HCT116 (cell line): ENCODE measurements around the gene ZNF25. TPM values are rescaled to one million over a fixed set of nuclear protein-coding genes. Genes with fewer than 3 reads are reported as not detected.

Source experiments
- ATAC-seq: fragments of 200-7000 bp; cut with Tn5 transposase; 2 replicates; pipeline ENCODE4 v1.9.1; 2020; ENCODE audit warnings: mild to moderate bottlenecking, moderate library complexity
- BruUV-seq: library from RNA; stranded (reverse); fragments of 400-500 nt; replicated peaks from 2 replicates; lab custom pipeline; 2021; lab: Mats Ljungman, UMichigan
- CTCF ChIA-PET: fragments of 300-600 bp; sonication (Branson Sonifier 250); formaldehyde crosslinking; loops from one replicate; lab custom pipeline; 2021; ENCODE audit warnings: antibody characterized with exemption; lab: Charles Lee
- POLR2A ChIA-PET: fragments of 300-600, 350-600 bp; sonication (Branson Sonifier 250); formaldehyde crosslinking; loops from one replicate; lab custom pipeline; 2021; ENCODE audit warnings: antibody characterized with exemption; lab: Charles Lee
- RAD21 ChIA-PET, 2 experiments: fragments of 300-600 bp; sonication (Branson Sonifier 250); formaldehyde crosslinking; loops; one replicate each; lab custom pipeline; 2023; ENCODE audit warnings: low total read pairs in 2 of 2; ENCODE audit not compliant: uncharacterized antibody in 2 of 2, unreplicated experiment in 2 of 2, low non-redundant PET in 1 of 2; lab: Charles Lee
- DNase-seq: peaks from one replicate; pipeline ENCODE4 v3.0.0-alpha.2; 2010; ENCODE audit warnings: low read depth, low spot score
- H2AFZ ChIP-seq: fragments of 200-600 bp; shearing (Covaris generic), sonication (generic); 2 replicates; pipeline ENCODE4 v1.6.1; 2017; ENCODE audit warnings: low read depth, mixed run types, mixed read lengths, antibody characterized with exemption, low read length; ENCODE audit not compliant: poor library complexity, severe bottlenecking
- H3K27ac ChIP-seq: 2 replicates; pipeline ENCODE4 v1.5.1; 2012; ENCODE audit warnings: low read depth, low read length
- H3K27me3 ChIP-seq: fragments of 200-600 bp; sonication (generic); 2 replicates; pipeline ENCODE4 v1.6.1; 2016; ENCODE audit warnings: mixed run types, low read length, mixed read lengths; ENCODE audit not compliant: insufficient read depth
- H3K36me3 ChIP-seq, 2 experiments: fragments of 200-500 bp in 1 of 2; fragments of 200-600 bp in 1 of 2; sonication (Bioruptor generic) in 1 of 2; sonication (generic) in 1 of 2; 2 replicates each; pipeline versions ENCODE4 v1.5.1 to v1.6.1; 2014 to 2016; ENCODE audit warnings: low read length in 2 of 2, inconsistent platforms in 1 of 2, mixed read lengths in 1 of 2, mixed run types in 1 of 2; ENCODE audit not compliant: insufficient read depth in 2 of 2, control insufficient read depth in 1 of 2
- H3K4me1 ChIP-seq, 2 experiments: fragments of 200-600 bp in 1 of 2; sonication (generic) in 1 of 2; 2 replicates each; pipeline versions ENCODE4 v1.5.1 to v1.6.1; 2012 to 2017; ENCODE audit warnings: low read length in 2 of 2, inconsistent platforms in 1 of 2, mild to moderate bottlenecking in 1 of 2, mixed read lengths in 1 of 2, mixed run types in 1 of 2, moderate library complexity in 1 of 2; ENCODE audit not compliant: insufficient read depth in 2 of 2, control insufficient read depth in 1 of 2
- H3K4me2 ChIP-seq: fragments of 200-600 bp; sonication (generic); 2 replicates; pipeline ENCODE4 v1.6.1; 2017; ENCODE audit warnings: mixed run types, low read length, mixed read lengths
- H3K4me3 ChIP-seq, 2 experiments: fragments of 200-600 bp in 1 of 2; sonication (generic) in 1 of 2; replicated peaks in 1 of 2; 2 replicates each; pipeline ENCODE4 v1.5.1; 2011 to 2016; ENCODE audit warnings: low read length in 2 of 2, control low read depth in 1 of 2, low read depth in 1 of 2, mild to moderate bottlenecking in 1 of 2, mixed read lengths in 1 of 2, mixed run types in 1 of 2
- H3K79me2 ChIP-seq: fragments of 200-600 bp; sonication (generic); 2 replicates; pipeline ENCODE4 v1.6.1; 2017; ENCODE audit warnings: mild to moderate bottlenecking, mixed run types, low read length, moderate library complexity, mixed read lengths; ENCODE audit not compliant: insufficient read depth
- H3K9ac ChIP-seq: fragments of 200-600 bp; sonication (generic); 2 replicates; pipeline ENCODE4 v1.6.1; 2016; ENCODE audit warnings: low read length, mixed read lengths
- H3K9me2 ChIP-seq: fragments of 200-600 bp; sonication (generic), shearing (Covaris generic); 2 replicates; pipeline ENCODE4 v1.6.1; 2017; ENCODE audit warnings: mixed run types, mild to moderate bottlenecking, moderate library complexity; ENCODE audit not compliant: insufficient read depth
- H3K9me3 ChIP-seq, 2 experiments: fragments of 200-500 bp in 1 of 2; fragments of 200-600 bp in 1 of 2; sonication (Bioruptor generic) in 1 of 2; sonication (generic) in 1 of 2; 2 replicates each; pipeline ENCODE4 v1.6.1; 2014 to 2017; ENCODE audit warnings: low read length in 2 of 2, mixed read lengths in 2 of 2, inconsistent platforms in 1 of 2, low read depth in 1 of 2, mild to moderate bottlenecking in 1 of 2, mixed run types in 1 of 2, moderate library complexity in 1 of 2; ENCODE audit not compliant: control insufficient read depth in 1 of 2, insufficient read depth in 1 of 2
- H4K20me1 ChIP-seq: fragments of 200-600 bp; sonication (generic), shearing (Covaris generic); 2 replicates; pipeline ENCODE4 v1.6.1; 2017; ENCODE audit warnings: mixed run types, mild to moderate bottlenecking, moderate library complexity; ENCODE audit not compliant: insufficient read depth
- ATF3 ChIP-seq: IDR thresholded peaks from 2 replicates; pipeline ENCODE4 v1.6.1; 2012
- CEBPB ChIP-seq: IDR thresholded peaks from 2 replicates; pipeline ENCODE4 v1.6.1; 2012; ENCODE audit warnings: low read depth
- EGR1 ChIP-seq: IDR thresholded peaks from 2 replicates; pipeline ENCODE4 v1.6.1; 2012; ENCODE audit warnings: low read depth
- ELF1 ChIP-seq: IDR thresholded peaks from 2 replicates; pipeline ENCODE4 v1.6.1; 2012; ENCODE audit warnings: low read depth, borderline replicate concordance
- EZH2 ChIP-seq: fragments of 200-600 bp; sonication (generic); IDR thresholded peaks from 2 replicates; pipeline ENCODE4 v1.6.1; 2017; ENCODE audit warnings: antibody characterized with exemption, mixed run types
- EZH2phosphoT487 ChIP-seq: fragments of 200-600 bp; IDR thresholded peaks from 2 replicates; pipeline ENCODE4 v1.6.1; 2018; ENCODE audit warnings: antibody characterized with exemption, borderline replicate concordance
- JUND ChIP-seq: IDR thresholded peaks from 2 replicates; pipeline ENCODE4 v1.6.1; 2012
- POLR2AphosphoS5 ChIP-seq: IDR thresholded peaks from 2 replicates; pipeline ENCODE4 v1.6.1; 2011; ENCODE audit warnings: mild to moderate bottlenecking, low read depth, low read length, moderate library complexity
- RAD21 ChIP-seq: IDR thresholded peaks from 2 replicates; pipeline ENCODE4 v1.6.1; 2012; ENCODE audit warnings: low read depth, mild to moderate bottlenecking
- SIN3A ChIP-seq: IDR thresholded peaks from 2 replicates; pipeline ENCODE4 v1.6.1; 2012; ENCODE audit warnings: low read depth
- SP1 ChIP-seq: IDR thresholded peaks from 2 replicates; pipeline ENCODE4 v1.6.1; 2012; ENCODE audit warnings: low read depth
- SRF ChIP-seq: IDR thresholded peaks from 2 replicates; pipeline ENCODE4 v1.6.1; 2012; ENCODE audit warnings: low read depth
- YY1 ChIP-seq: IDR thresholded peaks from 2 replicates; pipeline ENCODE4 v1.6.1; 2011; ENCODE audit warnings: low read length, low read depth, moderate library complexity, mild to moderate bottlenecking; ENCODE audit not compliant: insufficient replicate concordance; ENCODE audit errors: extremely low read depth
- ZBTB33 ChIP-seq: IDR thresholded peaks from 2 replicates; pipeline ENCODE4 v1.6.1; 2011; ENCODE audit warnings: mild to moderate bottlenecking, low read length, moderate library complexity; ENCODE audit not compliant: insufficient replicate concordance; ENCODE audit errors: extremely low read depth
- ZFX ChIP-seq: fragments of 450-650 bp; IDR thresholded peaks from 2 replicates; pipeline ENCODE4 v1.6.1; 2017
- ZNF274 ChIP-seq: fragments of 200-500 bp; sonication (Bioruptor generic); IDR thresholded peaks from 2 replicates; pipeline ENCODE4 v1.6.1; 2014; ENCODE audit warnings: mild to moderate bottlenecking, low read depth, low read length, inconsistent platforms
- intact Hi-C: fragments of 100-400 bp; cut with micrococcal nuclease; formaldehyde crosslinking; loops from 2 replicates; pipeline ENCODE4 v1.10.0; 2022
- total RNA-seq: library from RNA; stranded (reverse); gene quantifications from one replicate; pipeline ENCODE4 v1.2.1, GENCODE V29; 2021; ENCODE audit not compliant: unreplicated experiment
- TF ChIP-seq, protein P1 (sequence below): IDR thresholded peaks from 2 replicates; pipeline ENCODE4 v1.6.1; 2012; ENCODE audit warnings: low read depth

Gene ZNF25
- total RNA-seq, 1 experiment from 2014 or later: 4.6 TPM

GRCh38 chr10:38007551-38007950, 31.1 kb upstream of the ZNF25 start:
- no peak for TF ChIP-seq ATF3
- TF ChIP-seq ELF1: no peak
- TF ChIP-seq SIN3A: no peak
- TF ChIP-seq EGR1: no peak
- TF ChIP-seq CEBPB: no peak
- TF ChIP-seq RAD21: no peak
- TF ChIP-seq POLR2AphosphoS5: no peak
- TF ChIP-seq SRF: no peak
- TF ChIP-seq, protein P1, sequence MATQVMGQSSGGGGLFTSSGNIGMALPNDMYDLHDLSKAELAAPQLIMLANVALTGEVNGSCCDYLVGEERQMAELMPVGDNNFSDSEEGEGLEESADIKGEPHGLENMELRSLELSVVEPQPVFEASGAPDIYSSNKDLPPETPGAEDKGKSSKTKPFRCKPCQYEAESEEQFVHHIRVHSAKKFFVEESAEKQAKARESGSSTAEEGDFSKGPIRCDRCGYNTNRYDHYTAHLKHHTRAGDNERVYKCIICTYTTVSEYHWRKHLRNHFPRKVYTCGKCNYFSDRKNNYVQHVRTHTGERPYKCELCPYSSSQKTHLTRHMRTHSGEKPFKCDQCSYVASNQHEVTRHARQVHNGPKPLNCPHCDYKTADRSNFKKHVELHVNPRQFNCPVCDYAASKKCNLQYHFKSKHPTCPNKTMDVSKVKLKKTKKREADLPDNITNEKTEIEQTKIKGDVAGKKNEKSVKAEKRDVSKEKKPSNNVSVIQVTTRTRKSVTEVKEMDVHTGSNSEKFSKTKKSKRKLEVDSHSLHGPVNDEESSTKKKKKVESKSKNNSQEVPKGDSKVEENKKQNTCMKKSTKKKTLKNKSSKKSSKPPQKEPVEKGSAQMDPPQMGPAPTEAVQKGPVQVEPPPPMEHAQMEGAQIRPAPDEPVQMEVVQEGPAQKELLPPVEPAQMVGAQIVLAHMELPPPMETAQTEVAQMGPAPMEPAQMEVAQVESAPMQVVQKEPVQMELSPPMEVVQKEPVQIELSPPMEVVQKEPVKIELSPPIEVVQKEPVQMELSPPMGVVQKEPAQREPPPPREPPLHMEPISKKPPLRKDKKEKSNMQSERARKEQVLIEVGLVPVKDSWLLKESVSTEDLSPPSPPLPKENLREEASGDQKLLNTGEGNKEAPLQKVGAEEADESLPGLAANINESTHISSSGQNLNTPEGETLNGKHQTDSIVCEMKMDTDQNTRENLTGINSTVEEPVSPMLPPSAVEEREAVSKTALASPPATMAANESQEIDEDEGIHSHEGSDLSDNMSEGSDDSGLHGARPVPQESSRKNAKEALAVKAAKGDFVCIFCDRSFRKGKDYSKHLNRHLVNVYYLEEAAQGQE: no peak
- TF ChIP-seq EZH2: no peak
- TF ChIP-seq EZH2phosphoT487: no peak
- no peak for TF ChIP-seq YY1
- TF ChIP-seq JUND: no peak
- no peak for TF ChIP-seq SP1
- no peak for TF ChIP-seq ZBTB33
- no peak for TF ChIP-seq ZFX
- no peak for TF ChIP-seq ZNF274
- Histone ChIP-seq H3K9me2 (no peaks in the 10 kb centered on the region), H2AFZ (no peak overlapping the region), H3K36me3 (no peaks in the 10 kb centered on the region), H3K4me2 (no peak overlapping the region), H3K4me3 (no peak overlapping the region), H3K9me3 (no peaks in the 10 kb centered on the region), H3K4me1 (peaks cover 0 to 16% of the 10 kb centered on the region in 2 experiments; a peak in 2 of 4 replicates), H4K20me1 (no peaks in the 10 kb centered on the region), H3K27ac (no peak overlapping the region), H3K9ac (no peak overlapping the region), H3K79me2 (peaks cover 12% of the 10 kb centered on the region), H3K27me3 (no peaks in the 10 kb centered on the region)
- ChIA-PET RAD21 (no interaction called here), CTCF (no interaction called here), POLR2A (no interaction called here)
- intact Hi-C loops: no loop called here
- ATAC-seq (no peak), DNase-seq (no peak)
- no TSS peak for BruUV-seq
